K562 (cell line): Measurements from ENCODE around the gene PCDHA5.

Experiments used
- GATAD2B ChIP-seq: fragments of 450-650 bp; IDR thresholded peaks from 2 replicates; pipeline ENCODE4 v1.6.1; 2017; ENCODE audit warnings: mild to moderate bottlenecking, borderline replicate concordance
- JUN ChIP-seq, 2 experiments: sonication (generic) in 1 of 2; formaldehyde crosslinking in 1 of 2; IDR thresholded peaks; 2 replicates each; pipeline versions ENCODE4 v1.6.1 to v1.8.0; 2012 to 2022; ENCODE audit warnings: borderline replicate concordance in 2 of 2, mild to moderate bottlenecking in 2 of 2, improper control_type of control experiment in 1 of 2, low read depth in 1 of 2, low read length in 1 of 2, missing genetic modification reagents in 1 of 2
- MEF2A ChIP-seq: IDR thresholded peaks from 2 replicates; pipeline ENCODE4 v1.6.1; 2011; ENCODE audit warnings: low read depth, mild to moderate bottlenecking, low read length, moderate library complexity; ENCODE audit not compliant: control insufficient read depth
- POLR2AphosphoS5 ChIP-seq: IDR thresholded peaks from 2 replicates; pipeline ENCODE4 v1.6.1; 2011; ENCODE audit warnings: mild to moderate bottlenecking, low read depth, low read length, moderate library complexity; ENCODE audit not compliant: control insufficient read depth, insufficient read depth
- REST ChIP-seq, 2 experiments: fragments of 450-650 bp; formaldehyde crosslinking in 1 of 2; IDR thresholded peaks; 2 replicates each; pipeline versions ENCODE4 v1.4.0 to v1.6.1; 2014 to 2020; ENCODE audit warnings: mild to moderate bottlenecking in 2 of 2, borderline replicate concordance in 1 of 2, low read depth in 1 of 2
- SREBF2 ChIP-seq: sonication (generic); formaldehyde crosslinking; IDR thresholded peaks from 2 replicates; pipeline ENCODE4 v1.4.0; 2020; ENCODE audit warnings: mild to moderate bottlenecking, missing genetic modification reagents
- THRB ChIP-seq: fragments of 450-650 bp; formaldehyde crosslinking; conservative IDR thresholded peaks from 2 replicates; pipeline ENCODE4 v1.4.0; 2022; ENCODE audit warnings: mild to moderate bottlenecking, missing genetic modification characterization
- ZNF12 ChIP-seq: sonication (generic); formaldehyde crosslinking; IDR thresholded peaks from 2 replicates; pipeline ENCODE4 v1.4.0; 2020; ENCODE audit warnings: mild to moderate bottlenecking, missing genetic modification reagents
- ZNF146 ChIP-seq: IDR thresholded peaks from one replicate; pipeline ENCODE4 v1.6.1; 2018; ENCODE audit warnings: missing compliant biosample characterization; ENCODE audit not compliant: unreplicated experiment
- ZNF253 ChIP-seq: fragments of 250-450 bp; sonication (Bioruptor Pico); conservative IDR thresholded peaks from 2 replicates; pipeline ENCODE4 v1.6.1; 2021; ENCODE audit warnings: mild to moderate bottlenecking
- ZNF431 ChIP-seq: sonication (generic); formaldehyde crosslinking; IDR thresholded peaks from 2 replicates; pipeline ENCODE4 v1.8.0; 2022; ENCODE audit warnings: mild to moderate bottlenecking, missing genetic modification reagents
- ZNF57 ChIP-seq: fragments of 450-650 bp; formaldehyde crosslinking; IDR thresholded peaks from 2 replicates; pipeline ENCODE4 v1.4.0; 2020; ENCODE audit warnings: mild to moderate bottlenecking, moderate library complexity
- TF ChIP-seq, protein P1 (sequence below): sonication (generic); formaldehyde crosslinking; IDR thresholded peaks from 2 replicates; pipeline ENCODE4 v1.8.0; 2022; ENCODE audit warnings: missing genetic modification reagents, mild to moderate bottlenecking, borderline replicate concordance
- TF ChIP-seq, protein P2 (sequence below): sonication (generic); formaldehyde crosslinking; IDR thresholded peaks from 2 replicates; pipeline ENCODE4 v1.8.0; 2022; ENCODE audit warnings: mild to moderate bottlenecking, low read depth, missing genetic modification reagents

GRCh38 chr5:140857177-140857986 is 36.0 kb downstream of the PCDHA5 start:
- TF ChIP-seq GATAD2B, result no peak
- TF ChIP-seq REST (IDR thresholded peaks at IDR 0.05; ENCODE audit: borderline replicate concordance), result no peak
- TF ChIP-seq REST (CRISPR knock-in tag; IDR thresholded peaks at IDR 0.05; ENCODE audit: low read depth), result no peak
- no peak for TF ChIP-seq ZNF146 (CRISPR knock-in tag)
- TF ChIP-seq POLR2AphosphoS5, result no peak
- TF ChIP-seq ZNF12 (CRISPR knock-in tag), result no peak
- no peak for TF ChIP-seq ZNF57
- TF ChIP-seq THRB (CRISPR knock-in tag), result no peak
- TF ChIP-seq ZNF253 (CRISPR knock-in tag), result no peak
- TF ChIP-seq, protein P1, sequence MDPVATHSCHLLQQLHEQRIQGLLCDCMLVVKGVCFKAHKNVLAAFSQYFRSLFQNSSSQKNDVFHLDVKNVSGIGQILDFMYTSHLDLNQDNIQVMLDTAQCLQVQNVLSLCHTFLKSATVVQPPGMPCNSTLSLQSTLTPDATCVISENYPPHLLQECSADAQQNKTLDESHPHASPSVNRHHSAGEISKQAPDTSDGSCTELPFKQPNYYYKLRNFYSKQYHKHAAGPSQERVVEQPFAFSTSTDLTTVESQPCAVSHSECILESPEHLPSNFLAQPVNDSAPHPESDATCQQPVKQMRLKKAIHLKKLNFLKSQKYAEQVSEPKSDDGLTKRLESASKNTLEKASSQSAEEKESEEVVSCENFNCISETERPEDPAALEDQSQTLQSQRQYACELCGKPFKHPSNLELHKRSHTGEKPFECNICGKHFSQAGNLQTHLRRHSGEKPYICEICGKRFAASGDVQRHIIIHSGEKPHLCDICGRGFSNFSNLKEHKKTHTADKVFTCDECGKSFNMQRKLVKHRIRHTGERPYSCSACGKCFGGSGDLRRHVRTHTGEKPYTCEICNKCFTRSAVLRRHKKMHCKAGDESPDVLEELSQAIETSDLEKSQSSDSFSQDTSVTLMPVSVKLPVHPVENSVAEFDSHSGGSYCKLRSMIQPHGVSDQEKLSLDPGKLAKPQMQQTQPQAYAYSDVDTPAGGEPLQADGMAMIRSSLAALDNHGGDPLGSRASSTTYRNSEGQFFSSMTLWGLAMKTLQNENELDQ (CRISPR knock-in tag), result no peak
- TF ChIP-seq MEF2A, result no peak
- TF ChIP-seq, protein P2, sequence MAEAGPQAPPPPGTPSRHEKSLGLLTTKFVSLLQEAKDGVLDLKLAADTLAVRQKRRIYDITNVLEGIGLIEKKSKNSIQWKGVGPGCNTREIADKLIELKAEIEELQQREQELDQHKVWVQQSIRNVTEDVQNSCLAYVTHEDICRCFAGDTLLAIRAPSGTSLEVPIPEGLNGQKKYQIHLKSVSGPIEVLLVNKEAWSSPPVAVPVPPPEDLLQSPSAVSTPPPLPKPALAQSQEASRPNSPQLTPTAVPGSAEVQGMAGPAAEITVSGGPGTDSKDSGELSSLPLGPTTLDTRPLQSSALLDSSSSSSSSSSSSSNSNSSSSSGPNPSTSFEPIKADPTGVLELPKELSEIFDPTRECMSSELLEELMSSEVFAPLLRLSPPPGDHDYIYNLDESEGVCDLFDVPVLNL (CRISPR knock-in tag), result no peak
- no peak for TF ChIP-seq ZNF431
- TF ChIP-seq JUN (IDR thresholded peaks at IDR 0.05; ENCODE audit: borderline replicate concordance, low read depth, low read length), result no peak
- no peak for TF ChIP-seq JUN (CRISPR knock-in tag; IDR thresholded peaks at IDR 0.05; ENCODE audit: borderline replicate concordance)
- TF ChIP-seq SREBF2 (CRISPR knock-in tag), result no peak
